Fibroblast of lung (primary cell): ENCODE measurements around the gene EEF2K. TPM values are rescaled to one million over a fixed set of nuclear protein-coding genes. Genes with fewer than 3 reads are reported as not detected.

Source experiments
- DNase-seq, 2 donors: peaks; one replicate each; pipeline versions ENCODE4 v3.0.0 to v3.0.0-alpha.2; 2010; ENCODE audit warnings: low read depth in 2 of 2
- H2AFZ ChIP-seq: 2 replicates; pipeline ENCODE4 v1.5.1; 2012; ENCODE audit warnings: low read length, control low read depth, inconsistent platforms
- H3K27ac ChIP-seq: 2 replicates; pipeline ENCODE4 v1.5.1; 2011; ENCODE audit warnings: low read length, control low read depth; ENCODE audit not compliant: insufficient read depth
- H3K27me3 ChIP-seq: 2 replicates; pipeline ENCODE4 v1.5.1; 2011; ENCODE audit warnings: mild to moderate bottlenecking, low read length; ENCODE audit not compliant: control insufficient read depth, insufficient read depth
- H3K36me3 ChIP-seq: 2 replicates; pipeline ENCODE4 v1.5.1; 2011; ENCODE audit warnings: low read length; ENCODE audit not compliant: control insufficient read depth, insufficient read depth
- H3K4me1 ChIP-seq: 2 replicates; pipeline ENCODE4 v1.5.1; 2011; ENCODE audit warnings: low read length; ENCODE audit not compliant: control insufficient read depth, insufficient read depth; ENCODE audit errors: extremely low read depth
- H3K4me2 ChIP-seq: 2 replicates; pipeline ENCODE4 v1.5.1; 2011; ENCODE audit warnings: low read length, control low read depth; ENCODE audit not compliant: insufficient read depth; ENCODE audit errors: extremely low read depth
- H3K4me3 ChIP-seq, 4 experiments: fragments of 200-600 bp in 1 of 4; sonication (generic) in 1 of 4; replicated peaks in 1 of 4; 2 replicates each; pipeline ENCODE4 v1.5.1; 2011 to 2016; ENCODE audit warnings: low read length in 4 of 4, low read depth in 3 of 4, mild to moderate bottlenecking in 3 of 4, control low read depth in 2 of 4, inconsistent platforms in 1 of 4, mixed read lengths in 1 of 4; ENCODE audit not compliant: insufficient read depth in 1 of 4; ENCODE audit errors: control extremely low read depth in 1 of 4
- H3K79me2 ChIP-seq: 2 replicates; pipeline ENCODE4 v1.5.1; 2012; ENCODE audit warnings: mild to moderate bottlenecking, low read length, inconsistent platforms; ENCODE audit not compliant: control insufficient read depth, insufficient read depth
- H3K9ac ChIP-seq: 2 replicates; pipeline ENCODE4 v1.5.1; 2011; ENCODE audit warnings: mild to moderate bottlenecking, low read length, control low read depth; ENCODE audit not compliant: insufficient read depth
- H3K9me3 ChIP-seq: 2 replicates; pipeline ENCODE4 v1.5.1; 2012; ENCODE audit warnings: low read depth, low read length; ENCODE audit not compliant: control insufficient read depth, insufficient read depth
- H4K20me1 ChIP-seq: 2 replicates; pipeline ENCODE4 v1.5.1; 2011; ENCODE audit warnings: low read length; ENCODE audit not compliant: control insufficient read depth, insufficient read depth; ENCODE audit errors: extremely low read depth
- EZH2 ChIP-seq: IDR thresholded peaks from 2 replicates; pipeline ENCODE4 v1.5.1; 2012; ENCODE audit warnings: low read length, control low read depth, mild to moderate bottlenecking; ENCODE audit errors: missing control alignments
- polyA plus RNA-seq, 2 donors: library from polyadenylated mRNA; depleted of rRNA in 1 of 2; stranded (reverse) in 1 of 2; unstranded in 1 of 2; fragments of >200 nt; gene quantifications; 2 replicates each; pipeline ENCODE4 v1.2.1, GENCODE V29; 2011 to 2012; ENCODE audit warnings: missing spikeins in 1 of 2
- total RNA-seq: library from RNA; depleted of rRNA; stranded (reverse); fragments of >200 nt; gene quantifications from 2 replicates; pipeline ENCODE4 v1.2.1, GENCODE V29; 2014
- TF ChIP-seq, protein P1 (sequence below), 2 donors: IDR thresholded peaks in 1 of 2; conservative IDR thresholded peaks in 1 of 2; 1 replicate in 1 of 2; 2 replicates in 1 of 2; pipeline ENCODE4 v1.5.1; 2011 to 2012; ENCODE audit warnings: low read length in 2 of 2, control low read depth in 1 of 2, inconsistent platforms in 1 of 2, low read depth in 1 of 2, mild to moderate bottlenecking in 1 of 2

Gene EEF2K
- total and polyA plus RNA-seq, 2 donors (not counting 1 experiment from before 2014, with no cell fraction given): 8.9 to 22.6 TPM

- no peak for DNase-seq
- no peak overlapping the region for H3K4me2 ChIP-seq
- H3K9ac ChIP-seq: no peak overlapping the region
- no peak overlapping the region for H3K4me3 ChIP-seq
- no peaks in the 10 kb centered on the region for H3K79me2 ChIP-seq
- H3K27me3 ChIP-seq: no peaks in the 10 kb centered on the region
- H4K20me1 ChIP-seq: no peaks in the 10 kb centered on the region
- H2AFZ ChIP-seq: no peak overlapping the region
- H3K36me3 ChIP-seq: peaks cover 22% of the 10 kb centered on the region
- H3K4me1 ChIP-seq: no peaks in the 10 kb centered on the region
- TF ChIP-seq, protein P1, sequence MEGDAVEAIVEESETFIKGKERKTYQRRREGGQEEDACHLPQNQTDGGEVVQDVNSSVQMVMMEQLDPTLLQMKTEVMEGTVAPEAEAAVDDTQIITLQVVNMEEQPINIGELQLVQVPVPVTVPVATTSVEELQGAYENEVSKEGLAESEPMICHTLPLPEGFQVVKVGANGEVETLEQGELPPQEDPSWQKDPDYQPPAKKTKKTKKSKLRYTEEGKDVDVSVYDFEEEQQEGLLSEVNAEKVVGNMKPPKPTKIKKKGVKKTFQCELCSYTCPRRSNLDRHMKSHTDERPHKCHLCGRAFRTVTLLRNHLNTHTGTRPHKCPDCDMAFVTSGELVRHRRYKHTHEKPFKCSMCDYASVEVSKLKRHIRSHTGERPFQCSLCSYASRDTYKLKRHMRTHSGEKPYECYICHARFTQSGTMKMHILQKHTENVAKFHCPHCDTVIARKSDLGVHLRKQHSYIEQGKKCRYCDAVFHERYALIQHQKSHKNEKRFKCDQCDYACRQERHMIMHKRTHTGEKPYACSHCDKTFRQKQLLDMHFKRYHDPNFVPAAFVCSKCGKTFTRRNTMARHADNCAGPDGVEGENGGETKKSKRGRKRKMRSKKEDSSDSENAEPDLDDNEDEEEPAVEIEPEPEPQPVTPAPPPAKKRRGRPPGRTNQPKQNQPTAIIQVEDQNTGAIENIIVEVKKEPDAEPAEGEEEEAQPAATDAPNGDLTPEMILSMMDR (conservative IDR thresholded peaks at IDR 0.05 in 1 of 2, IDR thresholded peaks at IDR 0.05 in 1 of 2; ENCODE audit: low read depth in 1 of 2, low read length in 2 of 2): no peak
- H3K9me3 ChIP-seq: no peaks in the 10 kb centered on the region
- H3K27ac ChIP-seq: no peak overlapping the region
Observed at GRCh38 chr16:22307838-22308237, 101.8 kb downstream of the EEF2K start.

DNA sequence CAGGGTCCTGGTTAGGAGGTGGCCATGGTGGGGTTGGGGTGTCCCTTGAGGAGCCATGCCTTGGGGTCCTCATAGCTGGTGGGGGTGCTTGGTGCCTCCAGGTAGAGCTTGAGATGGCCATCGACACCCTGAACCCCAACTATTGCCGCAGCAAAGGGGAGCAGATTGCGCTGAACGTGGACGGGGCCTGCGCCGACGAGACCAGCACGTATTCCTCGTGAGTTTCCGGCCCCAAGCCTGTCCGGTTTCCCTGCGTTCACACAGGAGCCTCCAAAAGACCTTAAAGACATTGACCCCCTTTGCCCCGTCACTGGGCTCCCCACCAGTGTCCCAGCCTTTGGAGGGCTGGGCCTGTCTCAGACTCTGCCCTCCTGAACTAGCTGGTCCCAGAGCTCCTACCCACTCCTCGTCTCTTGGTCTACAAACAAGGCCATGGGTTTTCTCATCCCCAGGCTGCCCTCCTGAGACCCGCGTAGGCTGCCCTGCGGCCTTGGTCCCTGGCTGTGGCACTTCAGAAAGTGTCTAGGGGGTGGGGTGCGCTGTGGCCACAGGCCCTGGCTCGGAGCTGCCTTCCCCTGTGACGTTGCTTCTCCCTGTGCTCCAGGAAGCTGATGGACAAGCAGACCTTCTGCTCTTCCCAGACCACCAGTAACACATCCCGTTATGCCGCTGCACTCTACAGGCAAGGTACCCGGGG, 102.9 kb downstream of the EEF2K start:
- no peaks in the 10 kb centered on the region for H3K9me3 ChIP-seq
- H3K4me2 ChIP-seq: no peak overlapping the region
- DNase-seq: no peak
- no peak for TF ChIP-seq EZH2
- TF ChIP-seq, protein P1 (conservative IDR thresholded peaks at IDR 0.05 in 1 of 2, IDR thresholded peaks at IDR 0.05 in 1 of 2; ENCODE audit: low read depth in 1 of 2, low read length in 2 of 2): no peak
- no peak overlapping the region for H3K27ac ChIP-seq
- H4K20me1 ChIP-seq: no peaks in the 10 kb centered on the region
- H3K36me3 ChIP-seq: peaks cover 20% of the 10 kb centered on the region
- no peaks in the 10 kb centered on the region for H3K79me2 ChIP-seq
- H3K9ac ChIP-seq: no peak overlapping the region
- no peak overlapping the region for H3K4me3 ChIP-seq
- H3K27me3 ChIP-seq: no peaks in the 10 kb centered on the region
- no peak overlapping the region for H2AFZ ChIP-seq
- no peaks in the 10 kb centered on the region for H3K4me1 ChIP-seq

GRCh38 chr16:22311520-22311919, 105.4 kb downstream of the EEF2K start:
- DNase-seq: no peak
- Histone ChIP-seq H3K4me2 (no peak overlapping the region), H2AFZ (no peak overlapping the region), H3K27ac (no peak overlapping the region), H3K9me3 (no peaks in the 10 kb centered on the region), H4K20me1 (no peaks in the 10 kb centered on the region), H3K4me1 (no peaks in the 10 kb centered on the region), H3K79me2 (no peaks in the 10 kb centered on the region), H3K9ac (no peak overlapping the region), H3K36me3 (peaks cover 24% of the 10 kb centered on the region), H3K4me3 (no peak overlapping the region), H3K27me3 (no peaks in the 10 kb centered on the region)
- TF ChIP-seq, protein P1 (conservative IDR thresholded peaks at IDR 0.05 in 1 of 2, IDR thresholded peaks at IDR 0.05 in 1 of 2; ENCODE audit: low read depth in 1 of 2, low read length in 2 of 2): no peak
- no peak for TF ChIP-seq EZH2
